VCaP (cell line): Measurements from ENCODE around the gene NCDN.

Experiments used
- H3K27ac ChIP-seq: fragments of 450-650 bp; 2 replicates; pipeline ENCODE4 v1.5.1; 2017
- CTCF ChIP-seq: fragments of 450-650 bp; conservative IDR thresholded peaks from 2 replicates; pipeline ENCODE4 v1.5.1; 2017; ENCODE audit warnings: mild to moderate bottlenecking, moderate library complexity

NCDN gene

DNA sequence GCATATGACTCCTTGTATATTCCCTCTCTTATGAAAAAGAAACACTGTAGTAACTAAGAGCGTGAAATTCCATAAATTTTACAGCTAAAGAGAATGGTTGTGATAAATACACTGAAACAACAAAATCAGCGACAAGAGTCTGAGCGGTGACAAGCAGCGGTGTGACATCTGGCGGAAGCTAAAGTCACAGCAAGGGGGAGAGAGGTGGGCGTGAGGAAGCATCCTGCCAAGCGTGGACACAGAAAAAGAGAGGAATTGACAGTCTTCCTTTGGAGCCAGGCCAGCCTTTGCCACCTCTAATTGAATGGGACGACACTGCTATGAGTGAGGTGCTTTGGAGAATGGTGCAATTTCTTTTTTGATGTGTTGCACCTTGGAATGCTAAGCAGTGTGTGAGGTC is 57.8 kb downstream of the NCDN start:
- H3K27ac ChIP-seq: no peak overlapping the region
- no peak for TF ChIP-seq CTCF
